Lung (tissue), 12 donors: ENCODE measurements around the gene MYRIP. TPM values are rescaled to one million over a fixed set of nuclear protein-coding genes. Genes with fewer than 3 reads are reported as not detected.

Source experiments
- ATAC-seq: fragments of 200-7000 bp; cut with Tn5 transposase; one replicate; pipeline ENCODE4 v1.9.1; 2020; ENCODE audit warnings: moderate number of reproducible peaks; ENCODE audit not compliant: insufficient read depth, low FRiP score
- DNase-seq, 3 donors: peaks; one replicate each; pipeline ENCODE4 v3.0.0-alpha.2; 2013 to 2017
- H3K27ac ChIP-seq, 2 donors: one replicate each; pipeline ENCODE4 v1.5.1; 2013; ENCODE audit warnings: mild to moderate bottlenecking in 2 of 2, moderate library complexity in 2 of 2, control low read depth in 1 of 2, inconsistent platforms in 1 of 2, low read depth in 1 of 2, low read length in 1 of 2
- H3K27me3 ChIP-seq, 3 donors: one replicate each; pipeline ENCODE4 v1.5.1; 2013; ENCODE audit warnings: low read length in 2 of 3; ENCODE audit not compliant: control insufficient read depth in 3 of 3, insufficient read depth in 3 of 3
- H3K36me3 ChIP-seq, 4 donors: one replicate each; pipeline ENCODE4 v1.5.1; 2013; ENCODE audit warnings: low read length in 4 of 4, mild to moderate bottlenecking in 1 of 4, moderate library complexity in 1 of 4; ENCODE audit not compliant: control insufficient read depth in 4 of 4, insufficient read depth in 4 of 4
- H3K4me1 ChIP-seq, 5 donors: one replicate each; pipeline ENCODE4 v1.5.1; 2013; ENCODE audit warnings: low read length in 5 of 5, mild to moderate bottlenecking in 2 of 5, moderate library complexity in 1 of 5; ENCODE audit not compliant: control insufficient read depth in 5 of 5, insufficient read depth in 5 of 5
- H3K4me3 ChIP-seq: one replicate; pipeline ENCODE4 v1.5.1; 2013; ENCODE audit warnings: mild to moderate bottlenecking, control low read depth, moderate library complexity
- H3K9ac ChIP-seq, 2 donors: one replicate each; pipeline ENCODE4 v1.5.1; 2013; ENCODE audit warnings: low read length in 2 of 2, control low read depth in 1 of 2; ENCODE audit not compliant: insufficient read depth in 1 of 2
- H3K9me3 ChIP-seq, 4 donors: one replicate each; pipeline ENCODE4 v1.5.1; 2013; ENCODE audit warnings: low read length in 3 of 4, mild to moderate bottlenecking in 1 of 4, moderate library complexity in 1 of 4; ENCODE audit not compliant: control insufficient read depth in 4 of 4, insufficient read depth in 3 of 4
- CTCF ChIP-seq: IDR thresholded peaks from 2 replicates; pipeline ENCODE4 v1.5.1; 2012; ENCODE audit warnings: mild to moderate bottlenecking; ENCODE audit errors: control extremely low read depth, extremely low read depth
- WGBS, 2 donors: extraction: QIAGEN DNeasy Blood & Tissue Kit; methylation state at CpG; one replicate each; pipeline ENCODE4 v1.1.7; 2013; 5-methylcytosine and 5-hydroxymethylcytosine counted together
- polyA plus RNA-seq, 2 donors: library from polyadenylated mRNA; stranded (reverse); fragments of 200-250 nt; gene quantifications; one replicate each; pipeline ENCODE4 v1.2.1, GENCODE V29; 2013
- total RNA-seq, 2 donors: library from RNA; depleted of rRNA in 1 of 2; stranded (reverse); fragments of >200 nt in 1 of 2; gene quantifications; one replicate each; pipeline ENCODE4 v1.2.1, GENCODE V29; 2014 to 2021
- donor health status: control.
- donor health status: control.
- donor health status: Bipolar disorder and iron deficiency.
- donor health status: healthy.
- donor health status: DM: yes; HTN: yes; CAD: no.

The MYRIP gene
- total and polyA plus RNA-seq, 4 donors, result 0.30 to 2.5 (median 0.77) TPM

- Histone ChIP-seq H3K9ac (no peak overlapping the region), H3K27ac (no peak overlapping the region), H3K9me3 (no peaks in the 10 kb centered on the region), H3K36me3 (no peaks in the 10 kb centered on the region), H3K27me3 (no peaks in the 10 kb centered on the region), H3K4me1 (no peaks in the 10 kb centered on the region), H3K4me3 (no peak overlapping the region)
- no peak for TF ChIP-seq CTCF
- DNase-seq (no peak), ATAC-seq (no peak)
- 90 to 92% methylated on average over 1 of the region's 1 CpG for WGBS, 2 donors
Measured at GRCh38 chr3:40242216-40242615, 432.8 kb downstream of the MYRIP start.

GRCh38 chr3:40242638-40243037, 433.2 kb downstream of the MYRIP start:
- TF ChIP-seq CTCF, result no peak
- WGBS, 2 donors, result 85 to 97% methylated on average over 1 of the region's 1 CpG
- H3K27ac ChIP-seq, result no peak overlapping the region
- no peaks in the 10 kb centered on the region for H3K4me1 ChIP-seq
- H3K36me3 ChIP-seq, result no peaks in the 10 kb centered on the region
- no peak for DNase-seq
- no peaks in the 10 kb centered on the region for H3K27me3 ChIP-seq
- H3K9me3 ChIP-seq, result peaks cover 0 to under 1% (median 0%) of the 10 kb centered on the region in 4 donors
- no peak overlapping the region for H3K4me3 ChIP-seq
- no peak for ATAC-seq
- H3K9ac ChIP-seq, result no peak overlapping the region

DNA sequence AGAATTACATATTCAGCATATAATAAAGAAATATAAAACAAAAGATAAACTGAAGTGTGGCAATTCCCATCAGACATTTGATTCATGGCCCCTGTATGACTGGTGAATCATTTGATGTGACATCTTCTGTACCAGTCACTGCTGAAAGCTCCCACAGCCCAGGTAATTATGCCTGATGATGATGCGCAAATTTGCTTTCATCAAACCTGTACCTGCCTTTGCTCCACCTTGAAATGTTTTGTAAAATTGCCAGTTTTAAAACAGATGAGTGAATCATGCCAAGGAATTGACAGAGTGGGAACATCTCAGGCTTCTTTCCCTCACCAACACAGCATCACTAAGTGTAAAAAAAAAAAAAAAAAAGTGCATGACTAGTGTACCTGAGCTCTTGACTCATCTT, 433.6 kb downstream of the MYRIP start:
- DNase-seq, result no peak
- Histone ChIP-seq H3K9me3 (peaks cover 0 to 3% (median 0%) of the 10 kb centered on the region in 4 donors), H3K4me1 (no peaks in the 10 kb centered on the region), H3K36me3 (peaks cover 0 to 2% (median 0%) of the 10 kb centered on the region in 4 donors), H3K27me3 (no peaks in the 10 kb centered on the region), H3K27ac (no peak overlapping the region), H3K4me3 (no peak overlapping the region), H3K9ac (no peak overlapping the region)
- no peak for ATAC-seq
- WGBS, 2 donors, result 60 to 97% methylated on average over 1 of the region's 1 CpG
- no peak for TF ChIP-seq CTCF

- TF ChIP-seq CTCF, result no peak
- Histone ChIP-seq H3K27me3 (no peaks in the 10 kb centered on the region), H3K4me3 (no peak overlapping the region), H3K36me3 (peaks cover 0 to 3% (median 0%) of the 10 kb centered on the region in 4 donors), H3K9ac (no peak overlapping the region), H3K9me3 (peaks cover 0 to 3% (median 0%) of the 10 kb centered on the region in 4 donors), H3K4me1 (peaks cover 0 to 7% (median 0%) of the 10 kb centered on the region in 5 donors), H3K27ac (no peak overlapping the region)
- DNase-seq (no peak), ATAC-seq (no peak)
- WGBS, 2 donors, result 96 to 97% methylated on average over 6 of the region's 6 CpGs
Measured at GRCh38 chr3:40247714-40248454, 438.5 kb downstream of the MYRIP start.
